ENCODE data around the gene SLC12A7. TPM values are rescaled to one million over a fixed set of nuclear protein-coding genes. Genes with fewer than 3 reads are reported as not detected.

SLC12A7 gene
- total RNA-seq, 1 donor: 13.7 TPM

GRCh38 chr5:1056611-1057484 lies 55.0 kb downstream of the SLC12A7 start:
- Histone ChIP-seq H3K27me3 (ENCODE audit: insufficient read depth, low read length) (no peaks in the 10 kb centered on the region), H3K4me1 (ENCODE audit: insufficient read depth, low read length) (no peaks in the 10 kb centered on the region), H3K4me3 (ENCODE audit: low read length) (no peak overlapping the region), H3K9me3 (ENCODE audit: low read depth, low read length) (no peaks in the 10 kb centered on the region)

GRCh38 chr5:1055896-1056610 lies 55.8 kb downstream of the SLC12A7 start:
- no peak overlapping the region for H3K4me3 ChIP-seq (ENCODE audit: low read length)
- H3K4me1 ChIP-seq (ENCODE audit: insufficient read depth, low read length): no peaks in the 10 kb centered on the region
- no peaks in the 10 kb centered on the region for H3K27me3 ChIP-seq (ENCODE audit: insufficient read depth, low read length)
- H3K9me3 ChIP-seq (ENCODE audit: low read depth, low read length): no peaks in the 10 kb centered on the region

- Histone ChIP-seq H3K27me3 (ENCODE audit: insufficient read depth, low read length) (no peaks in the 10 kb centered on the region), H3K4me3 (ENCODE audit: low read length) (no peak overlapping the region), H3K4me1 (ENCODE audit: insufficient read depth, low read length) (no peaks in the 10 kb centered on the region), H3K9me3 (ENCODE audit: low read depth, low read length) (no peaks in the 10 kb centered on the region)
These were observed 56.8 kb downstream of the SLC12A7 start for GRCh38 chr5:1054799-1055775.

- H3K4me1 ChIP-seq (ENCODE audit: insufficient read depth, low read length): no peaks in the 10 kb centered on the region
- H3K4me3 ChIP-seq (ENCODE audit: low read length): no peak overlapping the region
- no peaks in the 10 kb centered on the region for H3K9me3 ChIP-seq (ENCODE audit: low read depth, low read length)
- no peaks in the 10 kb centered on the region for H3K27me3 ChIP-seq (ENCODE audit: insufficient read depth, low read length)
These were observed 57.7 kb downstream of the SLC12A7 start for GRCh38 chr5:1054018-1054798.

- no peaks in the 10 kb centered on the region for H3K9me3 ChIP-seq (ENCODE audit: low read depth, low read length)
- no peaks in the 10 kb centered on the region for H3K4me1 ChIP-seq (ENCODE audit: insufficient read depth, low read length)
- no peak overlapping the region for H3K4me3 ChIP-seq (ENCODE audit: low read length)
- no peaks in the 10 kb centered on the region for H3K27me3 ChIP-seq (ENCODE audit: insufficient read depth, low read length)
These were observed 58.4 kb downstream of the SLC12A7 start for GRCh38 chr5:1053391-1054017.

GRCh38 chr5:1052641-1053390 lies 59.0 kb downstream of the SLC12A7 start:
- no peaks in the 10 kb centered on the region for H3K9me3 ChIP-seq (ENCODE audit: low read depth, low read length)
- H3K4me1 ChIP-seq (ENCODE audit: insufficient read depth, low read length): no peaks in the 10 kb centered on the region
- H3K4me3 ChIP-seq (ENCODE audit: low read length): no peak overlapping the region
- H3K27me3 ChIP-seq (ENCODE audit: insufficient read depth, low read length): no peaks in the 10 kb centered on the region

- H3K27me3 ChIP-seq (ENCODE audit: insufficient read depth, low read length): no peaks in the 10 kb centered on the region
- no peaks in the 10 kb centered on the region for H3K9me3 ChIP-seq (ENCODE audit: low read depth, low read length)
- H3K4me1 ChIP-seq (ENCODE audit: insufficient read depth, low read length): no peaks in the 10 kb centered on the region
- no peak overlapping the region for H3K4me3 ChIP-seq (ENCODE audit: low read length)
These were observed 59.8 kb downstream of the SLC12A7 start for GRCh38 chr5:1052076-1052475.

- Histone ChIP-seq H3K9me3 (ENCODE audit: low read depth, low read length) (no peaks in the 10 kb centered on the region), H3K27me3 (ENCODE audit: insufficient read depth, low read length) (no peaks in the 10 kb centered on the region), H3K4me1 (ENCODE audit: insufficient read depth, low read length) (no peaks in the 10 kb centered on the region), H3K4me3 (ENCODE audit: low read length) (no peak overlapping the region)
These were observed 60.5 kb downstream of the SLC12A7 start for GRCh38 chr5:1051366-1051720.

GRCh38 chr5:1050423-1051365 lies 61.2 kb downstream of the SLC12A7 start:
- no peaks in the 10 kb centered on the region for H3K27me3 ChIP-seq (ENCODE audit: insufficient read depth, low read length)
- H3K4me1 ChIP-seq (ENCODE audit: insufficient read depth, low read length): no peaks in the 10 kb centered on the region
- H3K4me3 ChIP-seq (ENCODE audit: low read length): no peak overlapping the region
- H3K9me3 ChIP-seq (ENCODE audit: low read depth, low read length): no peaks in the 10 kb centered on the region

- Histone ChIP-seq H3K9me3 (ENCODE audit: low read depth, low read length) (no peaks in the 10 kb centered on the region), H3K4me3 (ENCODE audit: low read length) (no peak overlapping the region), H3K4me1 (ENCODE audit: insufficient read depth, low read length) (no peaks in the 10 kb centered on the region), H3K27me3 (ENCODE audit: insufficient read depth, low read length) (no peaks in the 10 kb centered on the region)
These were observed 62.7 kb downstream of the SLC12A7 start for GRCh38 chr5:1048861-1049838.

GRCh38 chr5:1048162-1048721 lies 63.6 kb downstream of the SLC12A7 start:
- Histone ChIP-seq H3K4me3 (ENCODE audit: low read length) (no peak overlapping the region), H3K27me3 (ENCODE audit: insufficient read depth, low read length) (no peaks in the 10 kb centered on the region), H3K9me3 (ENCODE audit: low read depth, low read length) (no peaks in the 10 kb centered on the region), H3K4me1 (ENCODE audit: insufficient read depth, low read length) (no peaks in the 10 kb centered on the region)
